ENCODE data around the gene CRYBG1.

- TF ChIP-seq GABPA (IDR thresholded peaks at IDR 0.05; ENCODE audit: low read depth, low read length): no peak
- no peak for TF ChIP-seq GABPA (CRISPR knock-in tag; IDR thresholded peaks at IDR 0.05; ENCODE audit: low read depth)
- TF ChIP-seq RNF2 (conservative IDR thresholded peaks at IDR 0.05; ENCODE audit: low read depth): no peak
- no peak for TF ChIP-seq ZBTB14 (CRISPR knock-in tag; IDR thresholded peaks at IDR 0.05)
- TF ChIP-seq SAP130 (CRISPR knock-in tag; IDR thresholded peaks at IDR 0.05; ENCODE audit: low read depth): 0 out of 2 replicates have a peak, but pooled peaks have one; percentile 13
- no peak for TF ChIP-seq FOXM1 (CRISPR knock-in tag; IDR thresholded peaks at IDR 0.05)
- no peak for TF ChIP-seq ASH2L (IDR thresholded peaks at IDR 0.05; ENCODE audit: insufficient read length, low read depth, low read length)
- no peak for TF ChIP-seq CREB1 (IDR thresholded peaks at IDR 0.05)
- TF ChIP-seq CREB1 (CRISPR knock-in tag; IDR thresholded peaks at IDR 0.05): no peak
- TF ChIP-seq SMC3 (IDR thresholded peaks at IDR 0.05; ENCODE audit: low read length): no peak
- no peak for TF ChIP-seq ZNF713 (CRISPR knock-in tag; IDR thresholded peaks at IDR 0.05)
- no peak for TF ChIP-seq ETV5 (CRISPR knock-in tag; IDR thresholded peaks at IDR 0.05; ENCODE audit: borderline replicate concordance)
- TF ChIP-seq POLR2AphosphoS2 (IDR thresholded peaks at IDR 0.05; ENCODE audit: low read depth, low read length): no peak
These were observed 151.0 kb downstream of the CRYBG1 start for GRCh38 chr6:106511288-106512047.
